NCI-H526 (cell line): ENCODE results near the gene USP17L11.
"Not testable (repeated sequence)": the region's sequence is repeated elsewhere in the genome, so short reads cannot be mapped to it uniquely, and the experiment has no call there.

ENCODE experiments used
- DNase-seq, 2 experiments: peaks; one replicate each; lab custom pipeline; 2025; lab: John Stamatoyannopoulos, UW

The USP17L11 gene, protein sequence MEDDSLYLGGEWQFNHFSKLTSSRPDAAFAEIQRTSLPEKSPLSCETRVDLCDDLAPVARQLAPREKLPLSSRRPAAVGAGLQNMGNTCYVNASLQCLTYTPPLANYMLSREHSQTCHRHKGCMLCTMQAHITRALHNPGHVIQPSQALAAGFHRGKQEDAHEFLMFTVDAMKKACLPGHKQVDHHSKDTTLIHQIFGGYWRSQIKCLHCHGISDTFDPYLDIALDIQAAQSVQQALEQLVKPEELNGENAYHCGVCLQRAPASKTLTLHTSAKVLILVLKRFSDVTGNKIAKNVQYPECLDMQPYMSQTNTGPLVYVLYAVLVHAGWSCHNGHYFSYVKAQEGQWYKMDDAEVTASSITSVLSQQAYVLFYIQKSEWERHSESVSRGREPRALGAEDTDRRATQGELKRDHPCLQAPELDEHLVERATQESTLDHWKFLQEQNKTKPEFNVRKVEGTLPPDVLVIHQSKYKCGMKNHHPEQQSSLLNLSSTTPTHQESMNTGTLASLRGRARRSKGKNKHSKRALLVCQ

DNA sequence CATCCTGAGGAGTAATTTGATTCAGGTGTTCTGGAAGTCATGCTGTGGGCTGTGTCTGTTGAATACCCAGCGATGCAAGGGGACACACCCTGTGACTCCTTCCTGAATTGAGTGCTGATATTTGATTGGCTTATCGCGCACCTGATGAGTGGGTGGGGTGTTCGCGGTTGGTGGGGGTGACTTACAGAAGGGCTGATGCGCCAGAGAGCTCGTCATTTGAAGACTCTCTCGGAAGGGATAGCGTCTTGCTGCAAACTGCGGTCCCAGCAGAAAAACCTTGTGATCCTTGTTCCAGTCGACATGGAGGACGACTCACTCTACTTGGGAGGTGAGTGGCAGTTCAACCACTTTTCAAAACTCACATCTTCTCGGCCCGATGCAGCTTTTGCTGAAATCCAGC lies at the start of gene USP17L11:
USP17L11 (plus strand) TSS at position 301 of the 400 bp plus-strand sequence; CDS start at position 301, 0 bp downstream.
- DNase-seq, result not testable (repeated sequence)

DNA sequence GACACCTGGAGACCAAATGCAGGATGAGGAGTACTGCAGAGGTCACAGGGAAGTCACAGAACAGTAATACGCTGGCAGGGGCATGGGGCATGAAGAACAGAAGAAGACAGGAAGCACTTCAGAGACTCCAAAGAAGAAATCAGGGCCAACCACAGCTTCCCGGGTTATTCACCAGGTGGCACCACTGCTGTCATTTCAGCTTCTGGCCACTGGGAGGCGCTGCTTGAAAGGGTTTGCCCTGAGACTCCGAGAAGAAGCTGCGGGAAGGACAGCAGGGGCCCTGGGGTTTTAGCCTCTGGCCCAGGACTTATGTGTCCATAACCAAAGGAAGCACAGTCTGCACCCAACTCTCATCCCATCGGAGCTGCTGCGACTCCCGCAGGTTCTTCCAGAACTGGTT lies 49.2 kb upstream of the USP17L11 start:
- DNase-seq, result not testable (repeated sequence)

GRCh38 chr4:9169791-9170459 lies 45.3 kb upstream of the USP17L11 start, which contains the start of gene FAM90A26:
FAM90A26 (plus strand) TSS chr4:9170409; CDS start chr4:9173173, 2,764 bp downstream.
- DNase-seq, result not testable (repeated sequence)

DNA sequence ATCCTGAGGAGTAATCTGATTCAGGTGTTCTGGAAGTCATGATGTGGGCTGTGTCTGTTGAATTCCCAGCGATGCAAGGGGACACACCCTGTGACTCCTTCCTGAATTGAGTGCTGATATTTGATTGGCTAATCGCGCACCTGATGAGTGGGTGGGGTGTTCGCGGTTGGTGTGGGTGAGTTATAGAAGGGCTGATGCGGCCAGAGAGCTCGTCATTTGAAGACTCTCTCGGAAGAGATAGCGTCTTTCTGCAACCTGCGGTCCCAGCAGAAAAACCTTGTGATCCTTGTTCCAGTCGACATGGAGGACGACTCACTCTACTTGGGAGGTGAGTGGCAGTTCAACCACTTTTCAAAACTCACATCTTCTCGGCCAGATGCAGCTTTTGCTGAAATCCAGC lies 4.8 kb upstream of the USP17L11 start, which contains the start of gene USP17L10:
USP17L10 (plus strand) TSS at position 301 of the 400 bp plus-strand sequence; CDS start at position 301, 0 bp downstream.
- DNase-seq, result not testable (repeated sequence)

- not testable (repeated sequence) for DNase-seq
Measured at GRCh38 chr4:9214701-9215100, 504 bp upstream of the USP17L11 start.

DNA sequence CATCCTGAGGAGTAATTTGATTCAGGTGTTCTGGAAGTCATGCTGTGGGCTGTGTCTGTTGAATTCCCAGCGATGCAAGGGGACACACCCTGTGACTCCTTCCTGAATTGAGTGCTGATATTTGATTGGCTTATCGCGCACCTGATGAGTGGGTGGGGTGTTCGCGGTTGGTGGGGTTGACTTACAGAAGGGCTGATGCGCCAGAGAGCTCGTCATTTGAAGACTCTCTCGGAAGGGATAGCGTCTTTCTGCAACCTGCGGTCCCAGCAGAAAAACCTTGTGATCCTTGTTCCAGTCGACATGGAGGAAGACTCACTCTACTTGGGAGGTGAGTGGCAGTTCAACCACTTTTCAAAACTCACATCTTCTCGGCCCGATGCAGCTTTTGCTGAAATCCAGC lies 4.6 kb downstream of the USP17L11 start, which contains the start of gene USP17L12:
USP17L12 (plus strand) TSS at position 301 of the 400 bp plus-strand sequence; CDS start at position 301, 0 bp downstream.
- not testable (repeated sequence) for DNase-seq

DNA sequence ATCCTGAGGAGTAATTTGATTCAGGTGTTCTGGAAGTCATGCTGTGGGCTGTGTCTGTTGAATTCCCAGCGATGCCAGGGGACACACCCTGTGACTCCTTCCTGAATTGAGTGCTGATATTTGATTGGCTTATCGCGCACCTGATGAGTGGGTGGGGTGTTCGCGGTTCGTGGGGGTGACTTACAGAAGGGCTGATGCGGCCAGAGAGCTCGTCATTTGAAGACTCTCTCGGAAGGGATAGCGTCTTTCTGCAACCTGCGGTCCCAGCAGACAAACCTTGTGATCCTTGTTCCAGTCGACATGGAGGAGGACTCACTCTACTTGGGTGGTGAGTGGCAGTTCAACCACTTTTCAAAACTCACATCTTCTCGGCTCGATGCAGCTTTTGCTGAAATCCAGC lies 9.4 kb downstream of the USP17L11 start, which contains the start of gene USP17L13:
USP17L13 (plus strand) TSS at position 301 of the 400 bp plus-strand sequence; CDS start at position 301, 0 bp downstream.
- DNase-seq, result not testable (repeated sequence)

DNA sequence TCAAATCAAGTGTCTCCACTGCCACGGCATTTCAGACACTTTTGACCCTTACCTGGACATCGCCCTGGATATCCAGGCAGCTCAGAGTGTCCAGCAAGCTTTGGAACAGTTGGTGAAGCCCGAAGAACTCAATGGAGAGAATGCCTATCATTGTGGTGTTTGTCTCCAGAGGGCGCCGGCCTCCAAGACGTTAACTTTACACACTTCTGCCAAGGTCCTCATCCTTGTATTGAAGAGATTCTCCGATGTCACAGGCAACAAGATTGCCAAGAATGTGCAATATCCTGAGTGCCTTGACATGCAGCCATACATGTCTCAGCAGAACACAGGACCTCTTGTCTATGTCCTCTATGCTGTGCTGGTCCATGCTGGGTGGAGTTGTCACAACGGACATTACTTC lies 15.0 kb downstream of the USP17L11 start:
- not testable (repeated sequence) for DNase-seq

GRCh38 chr4:9234085-9234484 lies 18.9 kb downstream of the USP17L11 start, which contains the start of gene USP17L15:
USP17L15 (plus strand) TSS chr4:9234385; CDS start chr4:9234385, 0 bp downstream.
- not testable (repeated sequence) for DNase-seq

DNA sequence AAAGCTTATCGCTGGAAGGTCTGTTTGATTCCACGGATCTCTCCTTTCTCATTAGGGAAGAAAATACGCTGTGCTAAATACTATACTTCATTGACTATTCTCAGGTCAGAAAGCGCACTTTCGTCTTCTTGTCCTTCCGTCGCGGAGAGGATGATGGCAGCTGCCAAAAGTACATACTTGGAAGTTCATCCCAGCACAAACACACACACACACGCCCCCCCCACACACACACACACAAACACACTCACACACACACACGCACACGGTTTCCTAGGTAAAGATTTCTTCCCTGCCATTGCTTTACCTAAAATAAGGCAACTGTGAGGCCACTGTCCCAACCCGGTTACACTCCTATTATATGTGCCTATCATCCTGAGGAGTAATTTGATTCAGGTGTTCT lies 23.3 kb downstream of the USP17L11 start:
- DNase-seq, result not testable (repeated sequence)

DNA sequence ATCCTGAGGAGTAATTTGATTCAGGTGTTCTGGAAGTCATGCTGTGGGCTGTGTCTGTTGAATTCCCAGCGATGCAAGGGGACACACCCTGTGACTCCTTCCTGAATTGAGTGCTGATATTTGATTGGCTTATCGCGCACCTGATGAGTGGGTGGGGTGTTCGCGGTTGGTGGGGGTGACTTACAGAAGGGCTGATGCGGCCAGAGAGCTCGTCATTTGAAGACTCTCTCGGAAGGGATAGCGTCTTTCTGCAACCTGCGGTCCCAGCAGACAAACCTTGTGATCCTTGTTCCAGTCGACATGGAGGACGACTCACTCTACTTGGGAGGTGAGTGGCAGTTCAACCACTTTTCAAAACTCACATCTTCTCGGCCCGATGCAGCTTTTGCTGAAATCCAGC lies 28.4 kb downstream of the USP17L11 start, which contains the start of gene USP17L17:
USP17L17 (plus strand) TSS at position 301 of the 400 bp plus-strand sequence; CDS start at position 301, 0 bp downstream.
- not testable (repeated sequence) for DNase-seq

- DNase-seq, result not testable (repeated sequence)
Measured at GRCh38 chr4:9247953-9248680, 32.9 kb downstream of the USP17L11 start, which contains the start of gene USP17L18. USP17L18 (plus strand) TSS chr4:9248630; CDS start chr4:9248630, 0 bp downstream.

GRCh38 chr4:9253078-9253477 lies 37.9 kb downstream of the USP17L11 start, which contains the start of gene USP17L19:
USP17L19 (plus strand) TSS chr4:9253378; CDS start chr4:9253378, 0 bp downstream.
- not testable (repeated sequence) for DNase-seq

- not testable (repeated sequence) for DNase-seq
Measured at GRCh38 chr4:9257824-9258223, 42.6 kb downstream of the USP17L11 start, which contains the start of gene USP17L20. USP17L20 (plus strand) TSS chr4:9258124; CDS start chr4:9258124, 0 bp downstream.

- not testable (repeated sequence) for DNase-seq
Measured at GRCh38 chr4:9262572-9262971, 47.4 kb downstream of the USP17L11 start, which contains the start of gene USP17L21. USP17L21 (plus strand) TSS chr4:9262872; CDS start chr4:9262872, 0 bp downstream.
